ENCODE results near the gene ABHD10.

ABHD10 gene

DNA sequence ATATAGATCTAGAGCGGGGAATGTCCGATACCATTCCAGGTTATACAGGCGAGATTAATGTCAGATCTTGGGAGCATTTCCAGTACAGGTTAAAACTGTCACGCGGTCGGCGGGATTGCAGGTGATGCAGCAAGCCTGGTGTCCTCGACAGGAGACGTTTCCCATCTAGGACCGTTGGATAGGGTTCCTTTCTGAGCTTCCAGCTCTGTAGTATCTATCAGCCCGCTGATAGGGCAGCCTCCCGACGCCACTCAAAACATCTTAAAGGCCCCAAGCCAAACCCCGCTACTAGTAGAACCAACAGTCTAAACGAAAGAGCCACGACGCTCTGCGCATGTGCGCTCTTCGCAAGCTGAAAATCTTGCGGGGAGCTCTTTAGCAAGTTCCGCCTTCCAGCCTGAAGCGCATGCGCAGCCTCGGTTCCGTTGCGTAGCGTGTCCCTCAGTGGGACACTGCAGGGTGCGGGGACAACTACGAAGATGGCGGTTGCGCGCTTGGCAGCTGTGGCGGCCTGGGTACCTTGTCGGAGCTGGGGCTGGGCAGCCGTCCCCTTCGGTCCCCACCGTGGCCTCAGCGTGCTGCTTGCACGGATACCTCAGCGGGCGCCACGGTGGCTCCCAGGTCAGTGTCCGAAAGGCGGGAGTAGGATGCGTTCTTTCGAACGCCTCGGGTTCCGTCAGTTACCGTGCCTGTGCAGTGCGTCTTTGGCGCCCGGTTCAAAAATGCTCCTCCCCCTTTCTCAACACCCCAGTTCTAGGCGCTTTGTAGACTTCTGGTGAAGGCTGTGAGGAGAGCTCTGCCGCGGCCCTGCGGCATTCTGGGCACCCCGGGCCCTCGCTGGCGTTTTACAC, at the start of gene ABHD10:
TSS of gene ABHD10 (plus strand) at position 444 of the 851 bp plus-strand sequence. CDS start at position 480, 36 bp downstream.
- H4K20me1 ChIP-seq = peaks cover 23% of the 10 kb centered on the region
- H3K27me3 ChIP-seq = no peaks in the 10 kb centered on the region
- no peak for TF ChIP-seq Cebpa-rat (IDR thresholded peaks at IDR 0.05)
- no peaks in the 10 kb centered on the region for H3K9me3 ChIP-seq
- peak within 1 kb of the TSS; percentile 90 for H3K27ac ChIP-seq
- peak within 1 kb of the TSS; percentile 87 for H3K4me3 ChIP-seq
- peaks cover 24% of the 10 kb centered on the region for H3K4me1 ChIP-seq
- H3K36me3 ChIP-seq = peaks cover 2% of the 10 kb centered on the region; the same call in 1 of the 2 replicates
- H3K9ac ChIP-seq = peak within 1 kb of the TSS; percentile 91
- H3K4me2 ChIP-seq = peak within 1 kb of the TSS; percentile 83

DNA sequence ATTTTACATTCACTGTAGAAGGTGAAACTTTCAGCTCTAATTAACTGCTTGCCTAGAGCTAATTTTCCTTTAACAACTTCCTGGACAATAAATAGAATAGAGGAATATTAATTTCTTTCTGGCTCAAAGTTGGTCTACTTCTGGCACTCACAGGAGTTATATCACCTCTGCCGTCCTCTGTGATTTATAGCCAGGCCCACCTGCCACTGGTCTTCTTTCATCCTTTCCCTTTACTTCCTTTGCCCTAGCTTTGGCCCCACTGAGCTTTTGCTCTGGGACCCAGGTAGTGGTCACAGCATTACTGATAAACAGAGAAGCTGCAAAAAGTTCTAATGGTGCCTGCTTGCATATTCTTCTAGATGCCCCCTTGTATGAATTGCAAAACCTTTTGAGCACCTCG, 49.3 kb upstream of the ABHD10 start:
- Histone ChIP-seq H4K20me1 (no peaks in the 10 kb centered on the region), H3K4me3 (no peak overlapping the region), H3K4me1 (peaks cover 2% of the 10 kb centered on the region), H3K4me2 (no peak overlapping the region), H3K27ac (no peak overlapping the region), H3K36me3 (0 out of 2 replicates have a peak, but pooled peaks cover 13% of the 10 kb centered on the region), H3K9ac (no peak overlapping the region), H3K9me3 (no peaks in the 10 kb centered on the region), H3K27me3 (no peaks in the 10 kb centered on the region)
- TF ChIP-seq Cebpa-rat (IDR thresholded peaks at IDR 0.05) = no peak

- no peak for TF ChIP-seq Cebpa-rat (IDR thresholded peaks at IDR 0.05)
- Histone ChIP-seq H3K4me1 (no peaks in the 10 kb centered on the region), H3K36me3 (peaks cover 5% of the 10 kb centered on the region; the same call in 1 of the 2 replicates), H4K20me1 (no peaks in the 10 kb centered on the region), H3K4me2 (no peak overlapping the region), H3K27me3 (no peaks in the 10 kb centered on the region), H3K27ac (no peak overlapping the region), H3K4me3 (no peak overlapping the region), H3K9me3 (no peaks in the 10 kb centered on the region; the same call in 1 of the 2 replicates), H3K9ac (no peak overlapping the region)
Measured at GRCh38 chr3:111932946-111933345, 45.9 kb upstream of the ABHD10 start.

DNA sequence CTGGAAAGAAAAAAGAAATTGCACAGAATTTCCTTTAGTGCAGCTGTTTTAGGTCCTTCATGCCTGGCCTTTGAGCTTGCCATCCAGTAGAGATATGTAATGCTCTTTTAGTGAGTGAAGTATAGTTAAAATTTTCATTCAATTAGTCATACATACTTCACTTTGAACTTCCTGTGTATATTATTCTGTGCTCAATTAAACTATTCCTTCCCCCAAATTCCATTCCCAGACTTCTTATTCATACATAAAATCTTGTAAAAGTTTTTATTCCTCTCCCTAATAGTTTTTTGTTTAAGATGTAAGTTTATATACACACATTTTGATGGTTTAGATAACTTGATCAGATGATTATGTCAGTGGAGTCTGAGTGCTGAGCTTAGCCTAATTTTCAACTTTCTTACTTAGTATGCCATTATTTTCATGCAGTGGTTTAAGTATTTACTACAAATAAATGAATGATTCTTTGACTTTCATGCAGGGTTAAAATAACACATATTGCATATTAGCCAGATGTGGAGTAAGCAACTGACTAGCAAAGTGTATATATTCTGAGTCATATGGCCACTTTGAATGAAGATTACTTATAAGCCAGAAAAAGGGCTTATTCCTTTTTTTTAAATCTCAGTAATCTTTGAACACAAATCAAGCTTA, 42.5 kb upstream of the ABHD10 start:
- H3K9me3 ChIP-seq = no peaks in the 10 kb centered on the region; the same call in 1 of the 2 replicates
- no peak overlapping the region for H3K27ac ChIP-seq
- no peaks in the 10 kb centered on the region for H3K4me1 ChIP-seq
- H3K4me3 ChIP-seq = no peak overlapping the region
- H3K9ac ChIP-seq = no peak overlapping the region
- H3K4me2 ChIP-seq = no peak overlapping the region
- no peaks in the 10 kb centered on the region for H4K20me1 ChIP-seq
- no peaks in the 10 kb centered on the region for H3K27me3 ChIP-seq
- peaks cover 31% of the 10 kb centered on the region for H3K36me3 ChIP-seq
- no peak for TF ChIP-seq Cebpa-rat (IDR thresholded peaks at IDR 0.05)

DNA sequence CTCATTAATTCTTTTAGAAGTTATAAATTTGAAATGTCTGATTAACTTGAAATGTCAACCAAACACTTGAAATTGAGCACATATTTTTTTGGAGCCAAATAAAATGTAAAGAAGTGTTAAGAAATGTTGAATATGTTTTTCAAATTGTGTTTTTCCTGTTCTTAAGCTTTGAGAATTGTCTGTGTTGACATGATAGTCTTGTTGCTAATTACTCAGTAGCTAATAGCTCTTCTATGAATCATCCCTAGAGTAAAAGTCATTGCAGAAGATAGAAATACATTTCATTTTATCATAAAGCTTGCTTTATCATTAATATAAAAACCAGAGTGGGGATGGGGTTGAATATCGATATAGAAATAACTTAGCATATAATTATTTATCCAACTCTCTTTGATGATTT, 41.9 kb upstream of the ABHD10 start:
- TF ChIP-seq Cebpa-rat (IDR thresholded peaks at IDR 0.05) = no peak
- Histone ChIP-seq H4K20me1 (no peaks in the 10 kb centered on the region), H3K9ac (no peak overlapping the region), H3K9me3 (no peaks in the 10 kb centered on the region; the same call in 1 of the 2 replicates), H3K4me2 (no peak overlapping the region), H3K27ac (no peak overlapping the region), H3K4me1 (no peaks in the 10 kb centered on the region), H3K27me3 (no peaks in the 10 kb centered on the region), H3K36me3 (peaks cover 33% of the 10 kb centered on the region), H3K4me3 (no peak overlapping the region)

DNA sequence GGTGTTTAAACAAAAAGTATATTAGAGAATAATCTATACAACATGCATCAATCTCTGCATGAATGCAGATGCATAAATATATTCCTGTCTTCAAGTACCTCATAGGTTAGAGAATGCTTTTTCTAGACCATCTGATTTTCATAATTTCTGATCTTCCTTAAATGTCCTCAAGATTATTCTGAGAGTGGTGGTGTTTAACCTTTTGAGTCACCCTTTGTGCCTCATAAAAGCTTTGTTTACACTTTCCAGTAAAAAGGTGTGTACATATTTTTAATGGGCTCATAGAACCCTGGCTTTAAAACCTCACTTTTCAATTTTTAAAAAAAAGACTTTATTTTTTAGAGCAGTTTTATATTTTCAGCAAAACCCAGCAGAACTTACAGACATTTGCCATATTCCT, 41.0 kb upstream of the ABHD10 start:
- Histone ChIP-seq H3K27ac (no peak overlapping the region), H3K9me3 (no peaks in the 10 kb centered on the region; the same call in 1 of the 2 replicates), H3K9ac (no peak overlapping the region), H3K4me2 (no peak overlapping the region), H3K4me3 (no peak overlapping the region), H3K4me1 (no peaks in the 10 kb centered on the region), H4K20me1 (no peaks in the 10 kb centered on the region), H3K27me3 (no peaks in the 10 kb centered on the region), H3K36me3 (peaks cover 33% of the 10 kb centered on the region)
- TF ChIP-seq Cebpa-rat (IDR thresholded peaks at IDR 0.05) = no peak

DNA sequence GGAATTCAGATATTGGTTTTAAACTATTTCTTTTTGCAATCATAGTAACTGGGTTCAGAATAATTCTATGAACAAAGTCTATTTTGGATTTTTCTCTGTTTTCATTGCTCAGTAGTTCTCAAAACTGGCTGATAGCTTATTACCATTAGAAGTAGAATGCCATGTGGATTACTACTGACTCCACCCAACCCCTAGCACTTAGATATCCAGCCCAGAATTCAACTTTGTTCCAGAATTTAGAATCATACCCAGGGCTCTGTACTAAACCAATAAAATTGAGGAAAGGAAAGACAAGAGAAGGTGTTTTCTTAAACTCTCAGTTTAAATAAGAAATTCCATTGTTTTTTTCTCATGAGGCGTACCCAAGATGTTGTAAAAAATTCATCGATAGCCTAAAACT, 39.0 kb upstream of the ABHD10 start:
- no peaks in the 10 kb centered on the region for H3K4me1 ChIP-seq
- no peak for TF ChIP-seq Cebpa-rat (IDR thresholded peaks at IDR 0.05)
- no peak overlapping the region for H3K9ac ChIP-seq
- no peaks in the 10 kb centered on the region for H4K20me1 ChIP-seq
- H3K4me2 ChIP-seq = no peak overlapping the region
- peaks cover 33% of the 10 kb centered on the region for H3K36me3 ChIP-seq
- no peaks in the 10 kb centered on the region for H3K27me3 ChIP-seq
- H3K9me3 ChIP-seq = no peaks in the 10 kb centered on the region; the same call in 1 of the 2 replicates
- no peak overlapping the region for H3K4me3 ChIP-seq
- no peak overlapping the region for H3K27ac ChIP-seq

- H3K36me3 ChIP-seq = peaks cover 27% of the 10 kb centered on the region
- H3K9me3 ChIP-seq = no peaks in the 10 kb centered on the region
- H3K9ac ChIP-seq = no peak overlapping the region
- TF ChIP-seq Cebpa-rat (IDR thresholded peaks at IDR 0.05) = no peak
- H3K27ac ChIP-seq = no peak overlapping the region
- H3K4me1 ChIP-seq = no peaks in the 10 kb centered on the region
- no peak overlapping the region for H3K4me3 ChIP-seq
- no peaks in the 10 kb centered on the region for H3K27me3 ChIP-seq
- no peak overlapping the region for H3K4me2 ChIP-seq
- H4K20me1 ChIP-seq = no peaks in the 10 kb centered on the region
Measured at GRCh38 chr3:111943533-111943932, 35.3 kb upstream of the ABHD10 start.

DNA sequence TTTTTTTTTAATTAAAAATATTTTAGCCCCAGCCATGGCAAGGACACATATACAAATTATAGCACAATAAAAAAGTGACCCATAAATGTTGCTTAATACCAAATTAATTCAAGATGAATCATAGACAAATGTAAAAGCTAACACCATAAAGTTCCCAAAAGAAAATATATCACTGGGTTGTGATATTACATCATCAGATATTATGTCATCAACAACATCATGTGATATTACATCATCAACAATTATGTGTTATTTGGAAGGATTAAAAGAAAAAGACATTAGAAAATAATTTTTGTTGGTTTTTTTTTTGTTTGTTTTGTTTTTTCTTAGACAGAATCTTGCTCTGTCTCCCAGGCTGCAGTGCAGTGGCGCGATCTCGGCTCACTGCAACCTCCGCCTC, 34.5 kb upstream of the ABHD10 start:
- no peak for TF ChIP-seq Cebpa-rat (IDR thresholded peaks at IDR 0.05)
- no peaks in the 10 kb centered on the region for H4K20me1 ChIP-seq
- no peaks in the 10 kb centered on the region for H3K4me1 ChIP-seq
- H3K9ac ChIP-seq = no peak overlapping the region
- H3K9me3 ChIP-seq = no peaks in the 10 kb centered on the region
- no peak overlapping the region for H3K27ac ChIP-seq
- H3K36me3 ChIP-seq = peaks cover 19% of the 10 kb centered on the region
- no peak overlapping the region for H3K4me3 ChIP-seq
- H3K27me3 ChIP-seq = no peaks in the 10 kb centered on the region
- H3K4me2 ChIP-seq = no peak overlapping the region

DNA sequence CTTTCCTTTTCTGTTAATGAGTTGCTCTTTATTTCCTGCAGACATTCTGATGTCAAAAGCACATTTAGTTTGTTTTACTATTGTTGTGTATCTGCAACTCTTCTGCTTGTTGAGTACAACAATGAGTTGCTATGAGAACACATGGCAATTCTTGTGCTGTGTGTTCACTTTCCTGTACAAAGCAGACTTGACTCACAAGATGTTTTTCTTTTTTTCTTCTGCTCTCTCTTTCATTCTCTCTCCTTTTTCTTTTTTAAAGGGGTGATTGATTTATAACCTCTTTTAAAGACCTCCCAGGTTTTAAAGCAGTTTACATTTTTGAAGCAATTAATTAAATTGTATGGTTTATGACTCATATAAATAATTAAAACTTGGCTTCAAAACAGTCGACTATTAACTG, 31.6 kb upstream of the ABHD10 start:
- no peak for TF ChIP-seq Cebpa-rat (IDR thresholded peaks at IDR 0.05)
- Histone ChIP-seq H4K20me1 (no peaks in the 10 kb centered on the region), H3K27ac (no peak overlapping the region), H3K27me3 (no peaks in the 10 kb centered on the region), H3K4me2 (no peak overlapping the region), H3K4me3 (no peak overlapping the region), H3K9ac (no peak overlapping the region), H3K4me1 (no peaks in the 10 kb centered on the region), H3K36me3 (no peaks in the 10 kb centered on the region), H3K9me3 (no peaks in the 10 kb centered on the region)

Data from BLaER1 (cell line).